SK-N-SH (cell line): ENCODE data around the gene LPP.

ENCODE experiments used
- CHD2 ChIP-seq: fragments of 150-350 bp; IDR thresholded peaks from 2 replicates; pipeline ENCODE4 v1.6.1; 2018; ENCODE audit warnings: low read length; ENCODE audit not compliant: partially characterized antibody
- CTCF ChIP-seq: fragments of 200-600 bp; sonication (generic); IDR thresholded peaks from 2 replicates; pipeline ENCODE4 v1.6.1; 2017; ENCODE audit warnings: antibody characterized with exemption, mild to moderate bottlenecking, moderate library complexity
- EP300 ChIP-seq, 2 experiments: IDR thresholded peaks; 2 replicates each; pipeline versions ENCODE4 v1.4.0 to v1.6.1; 2012; ENCODE audit warnings: borderline replicate concordance in 1 of 2, low read depth in 1 of 2, low read length in 1 of 2
- EZH2phosphoT487 ChIP-seq: fragments of 200-600 bp; sonication (generic); IDR thresholded peaks from 2 replicates; pipeline ENCODE4 v1.6.1; 2017; ENCODE audit warnings: low read depth, mixed run types, mild to moderate bottlenecking, antibody characterized with exemption, moderate library complexity, borderline replicate concordance
- GABPA ChIP-seq: IDR thresholded peaks from 2 replicates; pipeline ENCODE4 v1.4.0; 2012; ENCODE audit warnings: low read depth, mild to moderate bottlenecking
- POLR2AphosphoS5 ChIP-seq: IDR thresholded peaks from 2 replicates; pipeline ENCODE4 v1.6.1; 2012; ENCODE audit warnings: low read depth, low read length
- RAD21 ChIP-seq: IDR thresholded peaks from 2 replicates; pipeline ENCODE4 v1.6.1; 2012; ENCODE audit warnings: mild to moderate bottlenecking, low read length
- REST ChIP-seq: IDR thresholded peaks from 2 replicates; pipeline ENCODE4 v1.6.1; 2012; ENCODE audit warnings: mild to moderate bottlenecking, low read depth, low read length, moderate library complexity
- RFX5 ChIP-seq: IDR thresholded peaks from 2 replicates; pipeline ENCODE4 v1.6.1; 2012; ENCODE audit warnings: mild to moderate bottlenecking, improper control_type of control experiment, low read length
- TAF1 ChIP-seq: IDR thresholded peaks from 2 replicates; pipeline ENCODE4 v1.6.1; 2012; ENCODE audit warnings: low read depth, mild to moderate bottlenecking, low read length, moderate library complexity, borderline replicate concordance
- USF1 ChIP-seq: IDR thresholded peaks from 2 replicates; pipeline ENCODE4 v1.4.0; 2012; ENCODE audit warnings: low read depth, borderline replicate concordance
- YY1 ChIP-seq: IDR thresholded peaks from 2 replicates; pipeline ENCODE4 v1.4.0; 2012; ENCODE audit warnings: low read depth, mild to moderate bottlenecking
- TF ChIP-seq, protein P1 (sequence below): IDR thresholded peaks from 2 replicates; pipeline ENCODE4 v1.4.0; 2012; ENCODE audit warnings: low read depth, borderline replicate concordance

DNA sequence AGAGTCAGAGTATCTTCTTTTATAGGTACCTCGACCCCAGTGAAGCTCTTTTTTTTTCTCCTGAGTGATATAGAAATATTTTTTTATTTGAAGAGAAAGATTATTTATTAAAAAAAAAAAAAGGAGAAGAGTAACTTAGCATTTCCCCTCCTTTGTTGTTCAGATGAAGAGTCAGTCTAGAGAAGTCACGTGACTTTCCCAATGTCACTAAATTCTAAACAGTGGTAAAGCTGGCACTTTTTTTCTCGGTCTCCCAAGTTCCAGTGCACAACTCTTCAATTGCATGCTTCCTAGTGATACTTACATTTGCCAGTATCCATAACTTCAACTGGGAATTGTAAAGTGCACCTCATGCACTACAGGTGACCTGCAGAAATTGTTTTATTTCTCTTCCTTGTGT, 448.7 kb downstream of the LPP start:
- no peak for TF ChIP-seq CTCF
- TF ChIP-seq REST: no peak
- TF ChIP-seq RAD21: no peak
- no peak for TF ChIP-seq CHD2
- no peak for TF ChIP-seq EP300 (IDR thresholded peaks at IDR 0.05; ENCODE audit: borderline replicate concordance in 1 of 2, low read depth in 1 of 2, low read length in 1 of 2)
- TF ChIP-seq POLR2AphosphoS5: no peak
- no peak for TF ChIP-seq RFX5
- no peak for TF ChIP-seq USF1
- no peak for TF ChIP-seq EZH2phosphoT487
- TF ChIP-seq TAF1: no peak
- no peak for TF ChIP-seq GABPA
- TF ChIP-seq, protein P1, sequence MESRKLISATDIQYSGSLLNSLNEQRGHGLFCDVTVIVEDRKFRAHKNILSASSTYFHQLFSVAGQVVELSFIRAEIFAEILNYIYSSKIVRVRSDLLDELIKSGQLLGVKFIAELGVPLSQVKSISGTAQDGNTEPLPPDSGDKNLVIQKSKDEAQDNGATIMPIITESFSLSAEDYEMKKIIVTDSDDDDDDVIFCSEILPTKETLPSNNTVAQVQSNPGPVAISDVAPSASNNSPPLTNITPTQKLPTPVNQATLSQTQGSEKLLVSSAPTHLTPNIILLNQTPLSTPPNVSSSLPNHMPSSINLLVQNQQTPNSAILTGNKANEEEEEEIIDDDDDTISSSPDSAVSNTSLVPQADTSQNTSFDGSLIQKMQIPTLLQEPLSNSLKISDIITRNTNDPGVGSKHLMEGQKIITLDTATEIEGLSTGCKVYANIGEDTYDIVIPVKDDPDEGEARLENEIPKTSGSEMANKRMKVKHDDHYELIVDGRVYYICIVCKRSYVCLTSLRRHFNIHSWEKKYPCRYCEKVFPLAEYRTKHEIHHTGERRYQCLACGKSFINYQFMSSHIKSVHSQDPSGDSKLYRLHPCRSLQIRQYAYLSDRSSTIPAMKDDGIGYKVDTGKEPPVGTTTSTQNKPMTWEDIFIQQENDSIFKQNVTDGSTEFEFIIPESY: no peak
- no peak for TF ChIP-seq YY1
